ENCODE measurements around the gene KCNC1.

The KCNC1 gene

GRCh38 chr11:17716807-17717206 lies 17.8 kb upstream of the KCNC1 start:
- DNase-seq: no peak

- no peak for DNase-seq
These were observed 16.6 kb upstream of the KCNC1 start for GRCh38 chr11:17718015-17718414.

GRCh38 chr11:17718510-17718962 lies 16.0 kb upstream of the KCNC1 start:
- DNase-seq: no peak

DNA sequence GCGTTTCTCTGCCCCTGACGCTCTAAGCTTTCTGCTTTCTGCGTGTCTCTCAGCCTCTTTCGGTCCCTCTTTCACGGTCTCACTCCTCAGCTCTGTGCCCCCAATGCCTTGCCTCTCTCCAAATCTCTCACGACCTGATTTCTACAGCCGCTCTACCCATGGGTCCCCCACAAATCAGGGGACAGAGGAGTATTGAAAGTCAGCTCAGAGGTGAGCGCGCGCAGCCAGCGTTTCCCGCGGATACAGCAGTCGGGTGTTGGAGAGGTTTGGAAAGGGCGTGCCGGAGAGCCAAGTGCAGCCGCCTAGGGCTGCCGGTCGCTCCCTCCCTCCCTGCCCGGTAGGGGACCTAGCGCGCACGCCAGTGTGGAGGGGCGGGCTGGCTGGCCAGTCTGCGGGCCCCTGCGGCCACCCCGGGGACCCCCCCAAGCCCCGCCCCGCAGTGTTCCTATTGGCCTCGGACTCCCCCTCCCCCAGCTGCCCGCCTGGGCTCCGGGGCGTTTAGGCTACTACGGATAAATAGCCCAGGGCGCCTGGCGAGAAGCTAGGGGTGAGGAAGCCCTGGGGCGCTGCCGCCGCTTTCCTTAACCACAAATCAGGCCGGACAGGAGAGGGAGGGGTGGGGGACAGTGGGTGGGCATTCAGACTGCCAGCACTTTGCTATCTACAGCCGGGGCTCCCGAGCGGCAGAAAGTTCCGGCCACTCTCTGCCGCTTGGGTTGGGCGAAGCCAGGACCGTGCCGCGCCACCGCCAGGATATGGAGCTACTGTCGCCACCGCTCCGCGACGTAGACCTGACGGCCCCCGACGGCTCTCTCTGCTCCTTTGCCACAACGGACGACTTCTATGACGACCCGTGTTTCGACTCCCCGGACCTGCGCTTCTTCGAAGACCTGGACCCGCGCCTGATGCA lies 15.3 kb upstream of the KCNC1 start, which contains the start of gene MYOD1:
Gene MYOD1, plus strand, starts transcription at position 544 of the 910 bp plus-strand sequence. Its CDS starts 212 bp downstream, at position 756.
- no peak for DNase-seq

DNA sequence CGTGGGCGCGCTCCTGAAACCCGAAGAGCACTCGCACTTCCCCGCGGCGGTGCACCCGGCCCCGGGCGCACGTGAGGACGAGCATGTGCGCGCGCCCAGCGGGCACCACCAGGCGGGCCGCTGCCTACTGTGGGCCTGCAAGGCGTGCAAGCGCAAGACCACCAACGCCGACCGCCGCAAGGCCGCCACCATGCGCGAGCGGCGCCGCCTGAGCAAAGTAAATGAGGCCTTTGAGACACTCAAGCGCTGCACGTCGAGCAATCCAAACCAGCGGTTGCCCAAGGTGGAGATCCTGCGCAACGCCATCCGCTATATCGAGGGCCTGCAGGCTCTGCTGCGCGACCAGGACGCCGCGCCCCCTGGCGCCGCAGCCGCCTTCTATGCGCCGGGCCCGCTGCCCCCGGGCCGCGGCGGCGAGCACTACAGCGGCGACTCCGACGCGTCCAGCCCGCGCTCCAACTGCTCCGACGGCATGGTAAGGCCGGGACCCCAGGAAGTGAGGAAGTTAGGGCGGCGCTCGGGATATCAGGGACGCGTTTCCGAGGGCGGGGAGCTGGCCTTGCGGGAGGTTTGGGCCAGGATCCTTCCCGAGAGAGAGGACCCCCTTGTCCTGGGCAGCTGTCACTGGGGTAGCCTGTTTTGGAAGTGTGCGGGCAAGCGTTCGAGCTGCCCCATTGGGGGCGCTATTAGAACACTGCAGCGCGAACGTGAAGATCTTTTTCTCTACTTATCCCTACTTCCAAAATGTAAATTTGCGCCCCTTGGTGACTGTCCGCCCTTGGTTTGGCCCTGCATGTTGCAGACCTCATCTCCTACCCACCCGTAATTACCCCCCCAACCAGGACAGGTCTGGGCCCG lies 14.4 kb upstream of the KCNC1 start:
- DNase-seq: no peak

DNA sequence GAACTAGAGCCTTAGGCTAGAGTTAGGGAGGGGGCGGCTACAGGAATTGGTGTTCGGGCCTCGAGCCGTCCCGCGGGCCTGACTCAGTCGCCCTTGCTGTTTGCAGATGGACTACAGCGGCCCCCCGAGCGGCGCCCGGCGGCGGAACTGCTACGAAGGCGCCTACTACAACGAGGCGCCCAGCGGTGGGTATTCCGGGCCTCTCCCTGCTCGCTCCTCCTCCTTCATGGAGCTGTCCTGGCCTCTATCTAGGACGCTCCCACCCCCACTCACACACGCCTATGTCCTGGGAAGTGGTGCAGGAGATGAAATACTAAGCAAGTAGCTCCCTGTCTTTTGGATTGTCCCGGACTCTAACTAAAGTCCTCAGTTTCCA lies 13.8 kb upstream of the KCNC1 start:
- no peak for DNase-seq

GRCh38 chr11:17721242-17721999 lies 13.2 kb upstream of the KCNC1 start:
- no peak for DNase-seq

DNA sequence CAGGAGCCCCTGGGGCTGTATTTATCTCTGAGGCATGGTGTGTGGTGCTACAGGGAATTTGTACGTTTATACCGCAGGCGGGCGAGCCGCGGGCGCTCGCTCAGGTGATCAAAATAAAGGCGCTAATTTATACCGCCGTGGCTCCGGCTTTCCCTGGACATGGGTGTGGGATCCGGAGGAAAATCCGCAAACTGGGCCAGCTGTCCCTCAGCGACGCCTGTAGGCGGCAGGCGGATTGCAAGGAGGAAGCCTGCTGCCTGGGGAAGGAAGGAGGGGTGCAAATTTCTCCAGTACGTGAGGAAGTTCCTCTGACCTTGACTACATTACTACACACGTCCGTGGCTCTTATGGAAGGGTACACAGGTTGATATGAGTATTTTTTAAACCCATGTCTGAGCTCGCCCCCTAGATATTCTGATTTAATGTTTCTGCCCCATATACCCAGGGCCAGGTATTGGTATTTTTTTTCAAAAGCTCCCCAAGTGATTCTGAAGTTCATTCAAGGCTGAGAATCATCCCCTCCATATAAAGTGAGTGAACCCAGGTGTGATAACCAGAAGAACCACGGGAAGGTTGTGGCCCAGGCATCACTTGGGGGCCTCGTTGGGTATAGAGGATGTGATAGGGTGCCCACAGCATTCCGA lies 12.5 kb upstream of the KCNC1 start:
- DNase-seq: no peak

DNA sequence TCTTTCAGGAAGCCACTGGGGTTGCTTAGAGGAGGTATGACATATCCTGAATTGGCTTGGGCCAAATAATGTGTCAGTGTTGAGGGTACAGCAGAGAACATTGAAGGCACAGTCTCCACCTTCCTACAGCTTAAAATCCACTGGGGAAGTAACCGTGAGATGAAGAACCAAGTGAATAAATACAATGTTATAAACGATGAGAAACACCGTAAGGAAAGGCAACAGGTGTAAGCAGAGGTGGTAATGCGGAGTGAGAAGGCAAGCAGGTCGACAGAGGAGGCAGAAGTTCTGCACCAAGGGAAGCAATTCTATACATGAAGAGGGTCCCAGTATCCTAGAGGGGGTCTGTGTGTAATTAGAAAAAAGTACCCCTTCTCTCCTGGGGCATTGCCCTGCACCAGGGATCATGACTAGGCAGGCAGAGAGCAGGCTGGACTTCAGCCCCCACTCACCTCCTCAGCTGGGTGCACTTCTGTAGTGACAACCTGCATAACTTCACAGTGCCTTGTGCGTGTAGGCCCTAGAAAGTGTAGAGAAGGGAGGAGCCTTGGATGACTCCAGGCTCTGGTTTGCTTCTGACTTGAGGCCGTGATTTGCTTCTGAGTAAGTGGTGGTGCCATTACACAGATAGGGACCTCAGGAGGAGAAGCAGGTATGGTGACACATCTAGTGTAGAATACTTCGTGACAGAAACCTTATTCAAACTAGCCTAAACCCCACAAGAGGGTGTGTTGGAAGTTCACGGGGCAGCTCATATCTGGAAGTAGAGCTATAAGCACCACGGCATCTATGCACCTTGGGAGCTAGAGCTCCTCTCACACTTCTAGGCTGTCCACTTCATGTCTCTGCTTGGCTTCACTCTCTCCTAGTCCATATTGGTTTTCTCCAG lies 10.3 kb upstream of the KCNC1 start:
- no peak for DNase-seq

GRCh38 chr11:17725174-17725573 lies 9.4 kb upstream of the KCNC1 start:
- DNase-seq: no peak

DNA sequence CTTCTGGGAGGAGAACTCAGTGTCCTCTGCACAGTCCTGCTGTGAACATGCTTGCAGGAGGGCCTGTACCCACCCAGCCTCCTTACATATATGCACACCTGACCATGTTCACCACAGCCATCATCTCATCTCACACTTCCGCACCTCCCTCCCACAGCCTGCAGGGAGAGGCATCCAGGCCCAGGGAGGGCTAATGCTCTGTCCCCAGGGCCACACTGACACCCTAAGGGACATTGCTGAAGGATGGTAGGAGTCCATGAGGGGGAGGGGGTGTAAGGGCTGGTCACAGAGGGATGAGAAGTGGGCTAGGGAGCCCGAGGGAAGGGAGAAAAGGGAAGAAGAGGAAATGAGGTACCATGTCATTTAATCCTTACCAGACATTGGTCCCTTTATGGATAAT lies 4.4 kb upstream of the KCNC1 start:
- no peak for DNase-seq

DNA sequence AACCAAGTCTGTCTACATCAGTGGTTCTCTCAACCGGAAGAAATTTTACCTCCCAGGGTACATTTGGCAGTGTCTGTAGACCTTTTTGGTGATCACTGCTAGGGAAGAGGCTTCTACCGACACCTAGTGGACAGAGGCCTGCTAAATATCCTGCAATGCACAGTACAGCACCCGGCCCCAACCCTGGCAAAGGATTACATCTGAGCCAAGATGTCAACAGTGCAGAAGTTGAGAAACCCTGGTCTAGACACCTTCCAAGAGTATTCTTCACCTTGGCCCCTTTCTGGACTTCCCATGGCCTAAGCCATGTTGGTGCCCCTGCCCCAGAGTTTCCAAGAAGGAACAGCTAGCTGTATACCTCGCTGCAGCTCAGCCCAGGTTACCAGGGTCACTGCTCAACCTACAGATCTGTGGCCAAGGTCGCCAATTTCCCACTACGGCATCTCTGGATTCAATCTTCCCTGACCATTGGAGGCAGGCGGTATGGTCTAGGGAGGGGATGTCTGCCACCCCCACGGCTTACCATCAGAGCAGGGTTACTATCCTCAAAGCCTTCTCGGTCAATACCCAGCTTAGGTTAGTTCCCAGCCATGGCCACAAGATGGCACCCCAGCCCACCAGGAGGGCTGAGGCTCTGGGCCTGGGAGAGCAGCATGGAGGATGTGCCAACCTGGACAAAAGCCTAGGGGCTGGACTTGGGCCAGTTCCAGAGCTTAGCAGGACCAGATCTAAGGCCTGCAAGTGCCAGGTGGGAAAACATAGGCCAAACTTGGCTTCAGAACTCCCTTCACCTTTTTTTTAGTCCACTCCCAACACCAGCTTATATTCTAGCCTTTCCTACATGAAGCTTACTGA lies 3.7 kb upstream of the KCNC1 start:
- DNase-seq: peak; percentile 65 to 75

GRCh38 chr11:17733261-17733660 lies 1.3 kb upstream of the KCNC1 start:
- no peak for DNase-seq

DNA sequence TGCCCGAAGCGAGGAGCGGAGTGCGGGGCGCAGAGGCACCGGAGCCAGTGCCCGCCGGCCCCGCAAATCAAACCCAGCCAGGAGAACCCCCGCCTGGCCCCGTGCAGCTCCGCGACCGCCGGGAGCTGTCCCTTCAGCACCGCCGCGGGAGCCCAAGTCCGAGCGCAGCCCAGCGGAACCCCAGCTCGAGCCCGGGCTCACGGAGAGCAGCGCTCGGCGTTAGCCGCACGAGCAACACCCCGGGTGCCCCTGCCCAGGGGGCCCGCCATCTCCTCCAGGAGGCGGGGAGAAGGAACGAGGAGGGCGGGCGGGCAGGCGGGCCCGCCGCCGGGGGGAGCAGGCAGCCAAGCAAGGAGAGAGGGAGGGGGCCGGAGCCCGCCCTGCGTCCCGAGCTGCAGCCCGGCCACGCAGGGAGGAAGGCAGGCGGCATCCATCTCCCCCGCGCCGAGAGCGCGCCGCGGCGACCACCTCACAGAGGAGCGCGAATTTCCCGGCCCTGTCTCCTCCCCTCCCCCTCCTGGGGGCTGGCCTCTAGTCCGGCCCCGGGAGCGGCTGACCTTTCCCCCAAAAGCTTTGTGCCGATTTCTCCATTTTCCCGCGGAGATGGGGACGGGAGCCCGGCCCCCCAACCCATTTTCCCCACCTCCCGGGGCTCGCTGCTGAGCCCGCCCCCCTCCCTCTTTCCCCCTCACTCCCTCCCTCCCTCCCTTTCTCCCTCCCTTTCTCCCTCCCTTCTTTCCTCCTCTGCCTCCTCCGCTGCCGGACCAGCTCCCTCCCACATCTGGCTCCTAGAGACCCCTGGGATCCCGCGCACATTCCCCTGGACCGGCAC lies 621 bp downstream of the KCNC1 start:
- DNase-seq: peak in 1 of 2 donors; percentile 19

DNA sequence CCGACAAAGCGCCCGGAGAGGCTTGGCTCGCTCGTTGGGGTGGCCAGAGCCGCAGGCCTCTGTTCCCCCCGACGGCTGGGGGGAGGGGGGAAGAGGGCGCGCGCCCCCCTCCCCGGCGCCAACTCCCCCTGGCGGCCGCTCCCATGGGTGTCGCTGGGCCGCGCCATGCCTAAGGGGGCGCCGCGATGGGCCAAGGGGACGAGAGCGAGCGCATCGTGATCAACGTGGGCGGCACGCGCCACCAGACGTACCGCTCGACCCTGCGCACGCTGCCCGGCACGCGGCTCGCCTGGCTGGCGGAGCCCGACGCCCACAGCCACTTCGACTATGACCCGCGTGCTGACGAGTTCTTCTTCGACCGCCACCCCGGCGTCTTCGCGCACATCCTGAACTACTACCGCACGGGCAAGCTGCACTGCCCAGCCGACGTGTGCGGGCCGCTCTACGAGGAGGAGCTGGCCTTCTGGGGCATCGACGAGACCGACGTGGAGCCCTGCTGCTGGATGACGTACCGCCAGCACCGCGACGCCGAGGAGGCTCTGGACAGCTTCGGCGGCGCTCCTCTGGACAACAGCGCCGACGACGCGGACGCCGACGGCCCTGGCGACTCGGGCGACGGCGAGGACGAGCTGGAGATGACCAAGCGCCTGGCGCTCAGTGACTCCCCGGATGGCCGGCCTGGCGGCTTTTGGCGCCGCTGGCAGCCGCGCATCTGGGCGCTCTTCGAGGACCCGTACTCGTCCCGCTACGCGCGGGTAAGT lies 1.4 kb downstream of the KCNC1 start:
- no peak for DNase-seq

DNA sequence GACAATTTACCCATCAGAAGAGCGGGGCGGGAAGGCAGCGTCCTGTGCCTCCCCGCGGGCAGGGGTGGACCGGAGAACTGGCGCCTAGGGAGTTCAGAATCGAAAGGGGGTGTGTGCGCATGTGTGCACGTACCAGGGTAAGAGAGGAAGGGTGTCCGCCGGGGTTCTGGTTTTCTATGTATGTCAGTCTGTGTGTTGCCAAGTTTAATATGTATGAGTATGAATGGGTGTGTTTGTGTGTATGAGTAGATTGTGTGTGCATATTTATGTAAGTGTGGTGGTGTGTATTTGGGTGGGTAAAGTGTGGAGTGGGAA lies 2.0 kb downstream of the KCNC1 start:
- DNase-seq: no peak

DNA sequence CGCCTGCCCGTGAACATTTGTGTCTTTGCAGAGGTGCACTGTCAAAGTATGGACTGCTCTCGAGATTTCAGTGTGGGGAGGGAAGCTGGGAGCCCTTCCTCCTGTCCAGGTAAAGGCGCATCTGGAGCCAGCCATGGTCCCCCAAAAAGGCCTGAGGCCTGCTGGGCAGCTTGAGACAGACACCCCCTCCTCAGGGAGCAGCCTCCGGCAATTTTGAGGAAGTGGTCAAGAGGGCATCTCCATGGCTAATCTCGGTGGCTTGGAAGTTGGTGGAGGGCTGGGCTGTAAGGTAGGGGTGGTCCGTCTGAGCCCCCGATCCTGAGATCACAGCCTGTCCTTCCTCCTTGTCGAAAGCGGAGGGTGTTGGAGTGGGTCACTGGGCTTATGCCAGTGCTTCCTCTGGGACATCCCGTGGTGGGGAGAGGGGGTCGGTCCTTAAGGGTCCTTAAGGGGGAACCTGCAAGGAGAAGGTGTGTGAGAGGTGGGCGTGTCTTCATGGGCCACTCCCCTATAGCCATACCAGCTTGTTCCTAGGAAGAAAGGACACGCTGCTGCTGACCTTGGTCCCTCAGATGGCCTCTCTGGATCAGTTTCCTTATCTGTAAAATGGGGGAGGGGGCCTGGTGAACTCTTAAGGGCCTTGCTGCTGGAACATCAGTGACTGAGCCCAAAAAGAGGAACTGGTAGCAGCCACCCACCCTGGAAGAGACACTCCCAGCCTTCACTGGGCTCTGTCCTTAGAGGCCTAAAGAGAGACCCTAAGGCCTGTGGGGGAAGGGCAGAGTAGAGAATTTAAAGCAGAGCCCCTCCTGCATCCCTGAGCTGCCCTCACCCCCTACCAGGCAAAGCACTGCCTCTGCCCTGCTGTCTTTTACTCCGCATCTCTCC lies 2.6 kb downstream of the KCNC1 start:
- no peak for DNase-seq

All from hippocampal formation (tissue), 2 donors.